VCaP (cell line): ENCODE data around the gene ACTR5.

ENCODE experiments used
- H3K27ac ChIP-seq: fragments of 450-650 bp; 2 replicates; pipeline ENCODE4 v1.5.1; 2017
- TF ChIP-seq, protein P1 (sequence below): fragments of 450-650 bp; conservative IDR thresholded peaks from 2 replicates; pipeline ENCODE4 v1.5.1; 2017; ENCODE audit warnings: mild to moderate bottlenecking, moderate library complexity

ACTR5 gene

DNA sequence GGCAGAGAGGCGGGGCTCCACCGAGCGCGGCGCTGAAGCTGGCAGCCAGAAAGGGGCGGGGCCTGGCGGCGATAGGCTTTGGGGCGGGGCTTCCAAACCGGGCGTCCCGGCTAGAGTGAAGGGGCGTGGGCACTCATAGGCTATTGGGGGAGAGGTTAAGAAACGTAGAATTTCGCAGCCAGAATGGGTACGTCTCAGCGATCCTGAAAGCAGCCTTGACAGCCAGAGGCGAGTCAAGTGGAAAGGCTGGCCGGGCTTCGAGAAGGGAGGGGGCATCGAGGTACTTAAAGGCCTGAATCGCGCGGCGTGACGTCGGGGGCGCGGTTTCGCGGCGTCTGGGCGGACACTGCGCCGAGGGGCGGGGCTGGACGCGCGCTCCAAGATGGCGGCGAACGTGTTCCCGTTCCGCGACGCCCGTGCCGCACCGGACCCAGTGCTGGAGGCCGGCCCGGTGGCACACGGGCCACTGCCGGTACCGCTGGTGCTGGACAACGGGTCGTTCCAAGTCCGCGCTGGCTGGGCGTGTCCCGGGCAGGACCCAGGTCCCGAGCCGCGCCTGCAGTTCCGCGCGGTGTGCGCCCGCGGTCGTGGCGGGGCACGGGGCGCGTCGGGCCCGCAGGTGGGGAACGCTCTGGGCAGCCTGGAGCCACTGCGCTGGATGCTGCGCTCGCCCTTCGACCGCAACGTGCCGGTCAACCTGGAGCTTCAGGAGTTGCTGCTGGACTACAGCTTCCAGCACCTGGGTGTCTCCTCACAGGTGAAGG, at the start of gene ACTR5:
Gene ACTR5, plus strand, starts transcription at position 364 of the 764 bp plus-strand sequence. Its CDS starts 19 bp downstream, at position 383.
- peak within 1 kb of the TSS; percentile 89 for H3K27ac ChIP-seq
- TF ChIP-seq, protein P1, sequence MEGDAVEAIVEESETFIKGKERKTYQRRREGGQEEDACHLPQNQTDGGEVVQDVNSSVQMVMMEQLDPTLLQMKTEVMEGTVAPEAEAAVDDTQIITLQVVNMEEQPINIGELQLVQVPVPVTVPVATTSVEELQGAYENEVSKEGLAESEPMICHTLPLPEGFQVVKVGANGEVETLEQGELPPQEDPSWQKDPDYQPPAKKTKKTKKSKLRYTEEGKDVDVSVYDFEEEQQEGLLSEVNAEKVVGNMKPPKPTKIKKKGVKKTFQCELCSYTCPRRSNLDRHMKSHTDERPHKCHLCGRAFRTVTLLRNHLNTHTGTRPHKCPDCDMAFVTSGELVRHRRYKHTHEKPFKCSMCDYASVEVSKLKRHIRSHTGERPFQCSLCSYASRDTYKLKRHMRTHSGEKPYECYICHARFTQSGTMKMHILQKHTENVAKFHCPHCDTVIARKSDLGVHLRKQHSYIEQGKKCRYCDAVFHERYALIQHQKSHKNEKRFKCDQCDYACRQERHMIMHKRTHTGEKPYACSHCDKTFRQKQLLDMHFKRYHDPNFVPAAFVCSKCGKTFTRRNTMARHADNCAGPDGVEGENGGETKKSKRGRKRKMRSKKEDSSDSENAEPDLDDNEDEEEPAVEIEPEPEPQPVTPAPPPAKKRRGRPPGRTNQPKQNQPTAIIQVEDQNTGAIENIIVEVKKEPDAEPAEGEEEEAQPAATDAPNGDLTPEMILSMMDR: no peak

DNA sequence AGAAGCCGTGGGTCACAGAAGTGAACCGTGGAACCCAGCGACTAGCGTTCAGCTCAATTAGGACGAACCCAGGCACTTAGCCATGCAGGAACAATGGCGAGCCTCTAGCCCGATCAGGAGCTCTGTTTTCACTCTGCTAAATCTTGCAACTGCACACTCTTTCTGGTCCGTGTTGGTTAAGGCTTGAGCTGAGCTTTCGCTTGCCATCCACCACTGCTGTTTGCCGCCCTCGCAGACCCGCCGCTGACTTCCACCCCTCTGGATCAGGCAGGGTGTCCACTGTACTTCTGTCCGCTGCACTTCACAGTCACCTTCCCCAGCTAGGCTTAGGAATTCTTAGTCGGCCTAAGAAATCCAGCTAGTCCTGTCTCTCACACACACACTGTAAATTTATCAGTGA, 49.7 kb upstream of the ACTR5 start:
- no peak overlapping the region for H3K27ac ChIP-seq
- TF ChIP-seq, protein P1: no peak

DNA sequence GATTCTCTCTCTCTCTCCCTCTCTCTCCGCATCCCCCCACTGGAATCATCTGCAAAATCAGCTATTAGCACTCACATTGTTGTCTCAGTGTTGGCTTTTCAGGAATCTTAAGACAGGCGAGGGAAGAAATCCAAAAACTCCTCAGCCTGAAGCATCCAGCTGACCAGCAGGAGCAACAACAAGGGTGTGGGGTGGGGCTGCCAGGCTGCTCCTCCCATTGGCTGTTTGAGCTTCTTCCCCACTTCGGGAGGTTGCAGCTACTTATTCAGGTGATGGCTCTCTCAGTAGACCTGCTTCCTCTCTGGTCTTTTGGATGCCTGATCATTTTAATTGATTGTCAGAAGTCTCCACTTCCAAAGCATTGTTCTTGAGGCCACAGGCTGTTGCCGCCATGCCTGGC, 48.1 kb upstream of the ACTR5 start:
- TF ChIP-seq, protein P1: no peak
- H3K27ac ChIP-seq: no peak overlapping the region

DNA sequence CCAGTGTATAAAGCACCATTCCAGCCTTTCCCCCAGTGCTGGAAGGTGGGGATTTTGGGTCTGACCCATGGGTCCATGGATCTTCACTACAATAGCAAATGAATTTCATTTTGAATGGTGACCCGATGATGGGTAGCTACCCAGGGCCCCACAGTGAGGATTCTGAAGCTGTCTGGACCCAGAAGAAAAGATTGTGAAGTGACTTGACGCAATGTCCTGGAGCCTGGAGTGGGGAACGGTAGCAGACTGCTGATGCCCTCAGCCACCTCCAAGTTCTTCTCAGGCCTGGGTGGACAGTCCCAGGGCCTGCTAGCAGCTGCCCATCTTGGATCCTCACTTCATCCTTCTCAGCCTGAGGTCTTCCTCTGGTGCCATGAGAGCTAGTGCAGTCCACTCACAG, 47.3 kb upstream of the ACTR5 start:
- TF ChIP-seq, protein P1: no peak

DNA sequence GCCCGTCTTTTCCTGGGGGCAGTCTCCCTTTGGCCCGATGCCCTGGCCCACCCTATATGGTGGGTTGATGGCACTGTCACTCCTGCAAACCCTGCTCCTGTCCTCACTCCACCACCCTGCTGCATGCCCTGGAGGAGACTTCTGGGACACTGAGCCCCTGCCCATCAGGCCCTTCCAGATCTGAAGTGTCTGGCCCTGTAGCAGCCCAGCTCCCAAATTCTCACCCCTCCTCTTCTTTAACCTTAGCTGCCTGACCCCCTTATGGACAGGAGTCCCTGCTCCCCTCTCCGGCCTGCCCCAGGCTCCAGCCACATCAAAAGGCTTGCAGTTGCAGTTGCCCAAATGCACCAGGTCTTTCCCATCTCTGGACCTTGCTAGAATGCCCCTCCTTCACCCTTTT, 44.7 kb upstream of the ACTR5 start:
- no peak overlapping the region for H3K27ac ChIP-seq
- TF ChIP-seq, protein P1: no peak

More for the DNA sequence above, 47.3 kb upstream of the ACTR5 start:
- no peak overlapping the region for H3K27ac ChIP-seq

DNA sequence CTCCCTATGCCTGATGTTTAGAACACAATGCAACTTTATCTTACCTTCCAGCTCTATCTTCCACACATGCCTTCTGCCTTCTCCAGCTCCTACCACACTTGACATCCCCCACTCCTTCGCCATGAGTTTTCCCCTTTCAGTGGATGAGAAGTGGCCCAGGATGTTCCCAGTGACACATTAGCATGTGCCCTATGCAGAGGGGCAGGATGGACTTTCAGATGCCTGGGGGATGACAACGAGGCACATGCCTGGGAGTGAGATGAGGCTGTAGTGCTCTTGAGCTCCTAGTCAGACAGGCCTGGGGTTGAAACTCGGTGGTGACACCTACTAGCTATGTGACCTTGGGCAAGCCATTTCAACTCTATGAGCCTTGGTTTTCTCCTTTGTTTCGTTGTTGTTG, 44.1 kb upstream of the ACTR5 start:
- TF ChIP-seq, protein P1: no peak
- H3K27ac ChIP-seq: no peak overlapping the region

DNA sequence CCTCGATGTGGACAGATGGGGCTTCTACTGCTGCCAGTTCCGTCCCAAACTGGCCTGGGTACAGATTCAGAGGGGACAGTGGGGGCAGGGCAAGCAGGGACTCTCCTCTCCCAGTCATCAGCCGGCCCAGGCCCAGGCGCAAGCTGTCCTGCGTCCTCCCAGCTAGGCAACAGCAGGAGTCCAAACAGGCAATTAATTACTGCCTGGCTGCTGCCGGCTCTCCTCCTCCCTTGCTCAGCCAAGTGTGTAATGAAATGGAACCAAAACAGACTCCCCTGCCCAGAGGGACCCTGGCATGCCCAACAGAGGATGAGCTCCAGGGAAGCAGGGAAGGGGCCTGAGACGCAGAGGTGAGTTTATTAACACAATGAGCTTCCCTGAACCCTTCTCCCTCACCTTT, 41.8 kb upstream of the ACTR5 start:
- no peak overlapping the region for H3K27ac ChIP-seq
- TF ChIP-seq, protein P1: no peak
